Heart left ventricle (tissue), 13 donors: ENCODE measurements around the gene TFB1M.

Experiments used
- CTCF ChIP-seq, 12 donors: fragments of 200-600 bp; sonication (generic) in 4 of 12; IDR thresholded peaks; one replicate each; pipeline versions ENCODE4 v1.5.0 to v1.8.0; 2018 to 2022; ENCODE audit warnings: antibody characterized with exemption in 12 of 12, mild to moderate bottlenecking in 5 of 12
- POLR2A ChIP-seq, 2 donors: fragments of 450-650 bp; IDR thresholded peaks; one replicate each; pipeline ENCODE4 v1.6.1; 2017; ENCODE audit warnings: antibody characterized with exemption in 2 of 2, mild to moderate bottlenecking in 2 of 2, moderate library complexity in 2 of 2
- donor health status: ischemic (EF 13 %, LVEDD 7.1; RV severe dilation, severe dysfunction).
- donor health status: DM: no; HTN: yes; CAD: no.
- donor health status: DM: no; HTN: no; CAD: no.
- donor health status: ischemic (EF 25% LVEDD 6.9; RV normal size, moderate dysfunction).
- donor health status: ischemic (EF 25% LVEDD 5.7; RV mildly dilated, moderate dysfunction).
- donor health status: ischemic (EF 35%, LVEDD 5.7; RV mildly dilated, moderate dysfunction).
- donor health status: nonischemic (EF 11% LVEDD 7.7; RV severe dilation, severe dysfunction).
- donor health status: DM: yes; HTN: yes; CAD: no.
- donor health status: PGD.
- donor health status: ischemic (EF 29% LVEDD 5.4; RV normal size, mild dysfunction).
- donor health status: nonischemic (EF 23%, LVEDD 6.1; RV moderate dilation, normal function).

- no peak for TF ChIP-seq CTCF (IDR thresholded peaks at IDR 0.05)
- TF ChIP-seq POLR2A (IDR thresholded peaks at IDR 0.05): no peak
Measured at GRCh38 chr6:155246825-155247224, 67.5 kb downstream of the TFB1M start.
